HEK293T (cell line): ENCODE results near the gene LHCGR.

ENCODE experiments used
- CTCF ChIA-PET: fragments of 350-600 bp; formaldehyde crosslinking; extraction: SDS; loops from one replicate; lab custom pipeline; 2021; ENCODE audit warnings: antibody characterized with exemption, inconsistent platforms; lab: Yijun Ruan, JAX
- POLR2A ChIA-PET: fragments of 350-600 bp; formaldehyde crosslinking; extraction: SDS; loops from one replicate; lab custom pipeline; 2020; ENCODE audit warnings: antibody characterized with exemption, inconsistent platforms; lab: Yijun Ruan, JAX
- DNase-seq: peaks from one replicate; pipeline ENCODE4 v3.0.0; 2012; ENCODE audit warnings: mixed read lengths; ENCODE audit errors: extremely low spot score
- BHLHE40 ChIP-seq: fragments of 450-650 bp; IDR thresholded peaks from 2 replicates; pipeline ENCODE4 v1.6.1; 2016; ENCODE audit warnings: mild to moderate bottlenecking, moderate library complexity, borderline replicate concordance
- FOXA1 ChIP-seq: fragments of 450-650 bp; IDR thresholded peaks from 2 replicates; pipeline ENCODE4 v1.6.1; 2016; ENCODE audit warnings: mild to moderate bottlenecking
- FOXM1 ChIP-seq: fragments of 450-650 bp; IDR thresholded peaks from 2 replicates; pipeline ENCODE4 v1.6.1; 2017; ENCODE audit warnings: mild to moderate bottlenecking, borderline replicate concordance
- HDGF ChIP-seq: fragments of 450-650 bp; IDR thresholded peaks from 2 replicates; pipeline ENCODE4 v1.6.1; 2017; ENCODE audit warnings: antibody characterized with exemption, borderline replicate concordance
- NFRKB ChIP-seq: fragments of 450-650 bp; IDR thresholded peaks from 2 replicates; pipeline ENCODE4 v1.6.1; 2016; ENCODE audit warnings: mild to moderate bottlenecking, moderate library complexity
- TARDBP ChIP-seq: fragments of 450-650 bp; IDR thresholded peaks from 2 replicates; pipeline ENCODE4 v1.6.1; 2016

LHCGR gene

DNA sequence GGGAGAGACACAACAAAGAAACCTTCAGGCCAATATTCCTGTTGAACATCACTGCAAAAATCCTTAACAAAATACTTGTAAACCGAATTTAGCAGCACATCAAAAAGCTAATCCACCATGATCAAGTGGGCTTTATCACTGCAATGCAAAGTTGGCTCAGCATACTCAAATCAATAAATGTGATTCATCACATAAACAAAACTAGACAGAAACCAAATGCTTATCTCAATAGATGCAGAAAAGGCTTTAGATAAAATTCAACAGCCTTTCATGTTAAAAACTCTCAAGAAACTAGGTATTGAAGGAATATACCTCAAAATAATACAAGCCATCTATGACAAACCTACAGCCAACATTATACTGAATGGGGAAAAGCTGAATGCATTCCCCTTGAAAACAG lies 117.3 kb downstream of the LHCGR start:
- TF ChIP-seq HDGF (no peak), FOXA1 (no peak), FOXM1 (no peak), NFRKB (no peak), BHLHE40 (no peak), TARDBP (no peak)
- DNase-seq = no peak
- ChIA-PET CTCF (no interaction called here), POLR2A (no interaction called here)
